ENCODE data around the gene ALDH1L1. TPM values are rescaled to one million over a fixed set of nuclear protein-coding genes. Genes with fewer than 3 reads are reported as not detected.

ALDH1L1 gene
- total RNA-seq, 1 donor from 2014 or later = 11.1 TPM

GRCh38 chr3:126207166-126207565 is 26.8 kb upstream of the ALDH1L1 start:
- DNase-seq (ENCODE audit: low read depth) = no peak
- Histone ChIP-seq H3K27me3 (ENCODE audit: control insufficient read depth, insufficient read depth, low read length) (no peaks in the 10 kb centered on the region), H3K36me3 (ENCODE audit: control insufficient read depth, insufficient read depth, low read length) (no peaks in the 10 kb centered on the region), H3K4me3 (ENCODE audit: low read depth, low read length) (no peak overlapping the region)
- no peak for FAIRE-seq
- TF ChIP-seq CTCF (IDR thresholded peaks at IDR 0.05; ENCODE audit: insufficient read depth, low read length, severe bottlenecking) = no peak

GRCh38 chr3:126205717-126206655 is 25.6 kb upstream of the ALDH1L1 start:
- no peak for DNase-seq (ENCODE audit: low read depth)
- Histone ChIP-seq H3K36me3 (ENCODE audit: control insufficient read depth, insufficient read depth, low read length) (no peaks in the 10 kb centered on the region), H3K27me3 (ENCODE audit: control insufficient read depth, insufficient read depth, low read length) (no peaks in the 10 kb centered on the region), H3K4me3 (ENCODE audit: low read depth, low read length) (no peak overlapping the region)
- no peak for TF ChIP-seq CTCF (IDR thresholded peaks at IDR 0.05; ENCODE audit: insufficient read depth, low read length, severe bottlenecking)
- no peak for FAIRE-seq

GRCh38 chr3:126202680-126203079 is 22.3 kb upstream of the ALDH1L1 start:
- Histone ChIP-seq H3K4me3 (ENCODE audit: low read depth, low read length) (no peak overlapping the region), H3K36me3 (ENCODE audit: control insufficient read depth, insufficient read depth, low read length) (no peaks in the 10 kb centered on the region), H3K27me3 (ENCODE audit: control insufficient read depth, insufficient read depth, low read length) (no peaks in the 10 kb centered on the region)
- TF ChIP-seq CTCF (IDR thresholded peaks at IDR 0.05; ENCODE audit: insufficient read depth, low read length, severe bottlenecking) = no peak
- DNase-seq (ENCODE audit: low read depth) (no peak), FAIRE-seq (no peak)

- Histone ChIP-seq H3K4me3 (ENCODE audit: low read depth, low read length) (no peak overlapping the region), H3K36me3 (ENCODE audit: control insufficient read depth, insufficient read depth, low read length) (no peaks in the 10 kb centered on the region), H3K27me3 (ENCODE audit: control insufficient read depth, insufficient read depth, low read length) (no peaks in the 10 kb centered on the region)
- no peak for TF ChIP-seq CTCF (IDR thresholded peaks at IDR 0.05; ENCODE audit: insufficient read depth, low read length, severe bottlenecking)
- DNase-seq (ENCODE audit: low read depth) = no peak
- peak; percentile 73 for FAIRE-seq
These were observed 21.9 kb upstream of the ALDH1L1 start for GRCh38 chr3:126202276-126202675.

GRCh38 chr3:126201168-126201567 is 20.8 kb upstream of the ALDH1L1 start:
- FAIRE-seq = no peak
- no peaks in the 10 kb centered on the region for H3K36me3 ChIP-seq (ENCODE audit: control insufficient read depth, insufficient read depth, low read length)
- DNase-seq (ENCODE audit: low read depth) = no peak
- no peak for TF ChIP-seq CTCF (IDR thresholded peaks at IDR 0.05; ENCODE audit: insufficient read depth, low read length, severe bottlenecking)
- H3K27me3 ChIP-seq (ENCODE audit: control insufficient read depth, insufficient read depth, low read length) = no peaks in the 10 kb centered on the region
- H3K4me3 ChIP-seq (ENCODE audit: low read depth, low read length) = no peak overlapping the region
